CD4-positive, alpha-beta T cell treated with Interferon gamma for 1 hour (primary cell): Measurements from ENCODE around the gene SLC16A10.
A peak's percentile ranks its signal among the peaks of the same experiment; 100 is the strongest.
"Not testable (repeated sequence)": the region's sequence is repeated elsewhere in the genome, so short reads cannot be mapped to it uniquely, and the experiment has no call there.

Experiments used
- DNase-seq: peaks from one replicate; pipeline ENCODE4 v3.0.0-alpha.2; 2020

Gene SLC16A10

GRCh38 chr6:111222341-111222740 lies 135.0 kb downstream of the SLC16A10 start:
- no peak for DNase-seq

DNA sequence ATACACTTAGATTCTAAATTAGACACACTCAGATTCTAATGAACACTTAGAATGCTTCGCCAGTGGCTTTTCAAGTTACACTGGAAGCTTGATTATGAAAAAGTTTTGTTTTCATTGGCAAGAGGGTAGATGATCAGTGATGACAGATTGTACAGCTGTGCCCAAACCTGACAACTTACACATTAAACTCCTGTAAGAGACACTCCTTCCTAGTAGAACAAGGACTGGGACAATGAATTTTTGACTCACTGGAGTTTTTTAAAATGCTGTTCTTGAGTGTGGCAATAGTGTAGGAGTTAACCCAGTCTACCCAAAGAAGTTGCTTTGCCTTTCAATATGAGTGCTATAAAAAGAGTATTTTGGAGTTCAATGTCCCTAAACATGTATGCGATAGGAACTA lies 140.8 kb downstream of the SLC16A10 start:
- no peak for DNase-seq

DNA sequence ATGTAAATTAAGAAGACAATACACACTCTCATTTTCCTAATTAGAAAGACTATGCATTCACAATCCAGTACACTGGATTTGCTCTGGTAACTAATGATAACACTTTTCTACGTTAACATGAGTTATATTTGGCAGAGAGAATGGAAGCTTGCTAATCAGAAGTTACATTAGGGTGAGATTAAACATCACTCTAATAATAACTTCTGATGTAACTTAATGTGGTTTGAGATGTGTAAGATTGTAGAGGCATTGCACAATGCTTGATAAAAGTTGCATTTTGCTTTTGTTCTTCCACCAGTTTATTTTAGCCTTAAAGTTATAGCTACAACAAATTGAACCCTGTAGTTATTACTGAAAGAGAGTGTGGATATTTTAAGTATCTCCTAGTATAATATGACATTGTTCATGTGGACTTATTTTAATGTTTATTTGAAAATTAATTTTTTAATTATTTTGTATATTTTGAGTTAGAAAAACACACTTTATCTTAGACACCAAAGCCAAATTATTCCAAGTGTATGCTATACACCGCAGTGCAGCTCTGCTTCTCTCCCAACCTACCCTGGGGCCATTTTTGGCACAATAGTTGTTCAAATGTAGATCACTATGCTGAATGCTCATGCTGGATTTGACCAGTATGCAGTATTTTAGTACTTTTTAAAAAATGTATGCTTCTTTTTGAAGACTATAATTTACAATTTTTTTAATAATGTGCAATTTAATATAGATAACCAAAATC lies 143.2 kb downstream of the SLC16A10 start:
- no peak for DNase-seq

DNA sequence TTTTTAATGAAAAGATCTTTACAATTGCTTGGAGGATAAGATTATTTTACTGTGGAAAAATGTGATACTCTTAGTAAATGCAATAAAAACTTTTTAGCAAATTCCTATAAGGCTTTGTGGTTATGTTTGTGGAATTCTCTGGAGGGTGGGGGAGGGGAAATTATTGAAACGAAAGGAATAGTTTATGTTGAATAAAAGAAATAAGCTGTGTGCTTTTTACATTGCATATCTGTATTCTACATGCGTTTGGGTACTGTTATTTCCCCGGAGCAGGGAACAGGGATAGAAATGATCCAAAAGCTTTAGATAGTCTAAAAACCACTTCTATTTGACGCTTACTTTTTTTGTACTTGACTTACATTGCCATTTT lies 143.8 kb downstream of the SLC16A10 start:
- DNase-seq, result no peak

- DNase-seq, result no peak
Measured at GRCh38 chr6:111237852-111238251, 150.5 kb downstream of the SLC16A10 start.

DNA sequence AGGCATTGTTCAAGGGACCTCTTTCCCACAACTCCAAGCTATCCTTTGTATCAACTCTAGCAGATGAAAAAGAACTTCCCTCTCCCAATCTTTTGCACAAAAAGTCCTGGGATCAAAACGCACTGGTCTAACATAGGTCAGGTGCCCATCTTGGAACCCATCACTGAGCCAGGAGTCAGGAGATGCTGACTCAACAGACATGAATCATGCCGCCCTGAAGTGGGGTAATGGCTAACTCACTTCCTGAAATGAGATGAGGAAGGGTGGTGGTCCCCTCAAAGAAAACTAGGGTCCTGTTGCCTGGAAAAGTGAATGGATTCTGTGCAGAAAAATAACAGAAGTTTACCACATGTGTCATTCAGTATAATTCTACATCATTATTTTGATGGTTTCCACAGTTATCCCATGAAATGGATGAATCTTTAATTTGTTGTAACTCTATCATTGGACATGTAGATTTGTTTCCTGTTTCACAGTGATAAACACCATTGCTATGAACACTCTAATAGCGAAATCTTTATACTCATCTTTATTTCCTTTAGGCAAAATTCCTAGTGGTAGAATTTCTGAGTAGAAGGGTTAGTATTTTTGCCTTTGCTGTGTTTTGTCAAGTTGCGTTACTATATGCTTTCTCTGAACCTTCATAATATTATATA lies 151.3 kb downstream of the SLC16A10 start:
- peak; percentile 46 for DNase-seq

DNA sequence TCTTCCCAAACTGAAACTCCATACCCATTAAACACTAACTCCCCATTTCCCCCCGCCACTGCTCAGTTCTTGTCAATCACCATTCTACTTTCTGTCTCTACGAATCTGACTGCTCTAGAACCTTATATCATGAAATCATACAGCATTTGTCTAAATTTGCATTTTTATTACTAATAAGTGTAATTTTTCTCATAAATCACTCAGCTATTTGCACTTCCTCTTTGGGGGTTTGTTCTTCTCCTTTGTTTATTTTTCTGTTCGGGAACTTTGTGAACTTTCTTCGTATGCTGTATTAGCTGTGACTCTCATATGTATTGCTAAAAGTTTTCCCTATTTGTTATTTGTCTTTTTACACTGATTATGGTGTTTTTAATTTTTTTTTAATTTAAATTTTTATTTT lies 152.2 kb downstream of the SLC16A10 start:
- DNase-seq, result no peak

DNA sequence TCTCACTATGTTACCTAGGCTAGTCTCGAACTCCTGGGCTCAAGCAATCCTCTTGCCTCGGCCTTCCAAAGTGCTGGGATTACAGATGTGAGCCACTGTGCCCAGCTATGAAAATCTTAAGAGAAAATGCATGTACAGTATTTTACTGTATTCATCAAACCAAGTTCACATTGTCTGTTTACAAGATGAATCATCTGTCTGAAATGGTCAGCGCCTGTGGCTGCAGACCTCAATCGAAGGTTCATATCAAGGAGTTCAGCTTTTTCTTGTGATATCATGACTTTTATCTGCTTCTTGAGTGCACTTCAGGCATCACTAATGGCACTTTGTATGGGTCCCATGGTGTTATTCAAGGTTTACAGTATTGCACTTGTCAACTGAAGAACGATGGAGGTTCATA lies 155.1 kb downstream of the SLC16A10 start:
- DNase-seq, result no peak

DNA sequence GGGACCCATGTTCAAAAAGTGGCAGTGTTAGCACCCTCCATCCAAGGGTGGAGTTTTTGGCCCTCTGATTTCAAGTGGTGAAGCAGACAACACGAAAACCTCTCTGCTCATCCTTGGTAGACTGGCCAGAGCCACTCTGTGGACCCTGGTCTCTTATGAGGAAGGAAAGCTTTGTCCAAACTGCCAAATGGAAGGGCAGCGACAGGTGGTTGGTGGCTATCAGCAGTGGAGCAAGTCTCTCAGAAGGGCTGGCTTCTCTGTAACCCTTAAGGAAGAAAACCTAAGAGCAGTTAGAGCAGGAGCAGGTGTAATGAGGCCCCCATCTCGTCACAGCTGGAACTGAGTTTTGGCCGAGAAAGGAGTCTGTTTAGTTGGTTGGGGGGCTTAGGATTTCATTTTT lies 155.8 kb downstream of the SLC16A10 start:
- no peak for DNase-seq

GRCh38 chr6:111248789-111249188 lies 161.5 kb downstream of the SLC16A10 start:
- no peak for DNase-seq

GRCh38 chr6:111250791-111251354 lies 163.6 kb downstream of the SLC16A10 start:
- no peak for DNase-seq

DNA sequence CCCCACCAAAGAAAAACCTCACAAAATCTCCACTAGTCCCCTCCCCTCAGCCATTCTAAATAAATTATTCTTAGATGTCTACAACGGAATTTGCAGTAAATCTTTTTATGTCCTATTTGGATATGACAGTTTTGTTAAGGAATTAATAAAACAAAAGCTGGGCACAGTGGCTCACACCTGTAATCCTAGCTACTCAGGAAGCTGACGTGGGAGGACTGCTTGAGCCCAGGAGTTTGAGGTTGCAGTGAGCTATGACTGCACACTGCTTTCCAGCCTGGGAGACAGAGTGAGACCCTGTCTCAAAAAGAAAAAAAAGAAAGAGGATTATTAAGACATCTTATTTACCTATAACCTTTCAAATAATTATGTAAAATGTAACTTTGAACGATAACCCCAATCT lies 165.4 kb downstream of the SLC16A10 start:
- DNase-seq, result no peak

DNA sequence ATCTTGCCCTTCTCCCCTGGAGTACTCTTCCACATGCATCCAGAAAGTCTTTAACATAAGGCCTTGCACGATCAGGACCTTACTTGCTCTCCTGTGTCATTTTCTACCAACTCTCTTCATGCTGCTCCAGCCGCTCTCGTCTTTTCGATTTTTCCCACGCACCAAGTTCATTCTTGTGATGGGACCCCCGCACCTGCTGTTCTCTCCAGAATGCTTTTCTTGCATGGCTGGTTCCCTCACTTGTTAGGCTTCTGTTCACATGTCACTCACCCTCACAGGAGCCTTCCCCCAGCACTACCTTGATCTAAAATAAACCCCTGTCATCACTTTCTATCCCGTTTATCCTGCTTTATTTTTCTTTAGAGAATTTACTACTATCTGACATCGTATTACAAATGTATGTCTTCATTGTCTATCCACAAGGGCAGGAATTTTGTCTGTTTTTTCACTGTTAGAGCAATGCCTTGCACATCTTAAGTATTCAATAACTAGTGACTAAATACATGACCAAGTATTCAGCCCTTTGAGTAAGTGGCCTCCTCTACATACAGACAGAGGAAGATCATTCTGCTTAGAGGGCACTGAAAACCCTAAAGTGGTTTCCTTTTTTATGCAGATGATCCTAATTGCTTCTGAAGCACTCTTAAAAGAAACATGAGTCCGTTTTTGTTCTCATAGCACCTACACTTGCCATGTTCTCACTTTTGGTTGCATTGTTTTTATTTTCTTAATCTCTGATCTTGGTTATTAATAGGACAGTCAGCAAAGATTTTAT lies 166.9 kb downstream of the SLC16A10 start:
- no peak for DNase-seq

DNA sequence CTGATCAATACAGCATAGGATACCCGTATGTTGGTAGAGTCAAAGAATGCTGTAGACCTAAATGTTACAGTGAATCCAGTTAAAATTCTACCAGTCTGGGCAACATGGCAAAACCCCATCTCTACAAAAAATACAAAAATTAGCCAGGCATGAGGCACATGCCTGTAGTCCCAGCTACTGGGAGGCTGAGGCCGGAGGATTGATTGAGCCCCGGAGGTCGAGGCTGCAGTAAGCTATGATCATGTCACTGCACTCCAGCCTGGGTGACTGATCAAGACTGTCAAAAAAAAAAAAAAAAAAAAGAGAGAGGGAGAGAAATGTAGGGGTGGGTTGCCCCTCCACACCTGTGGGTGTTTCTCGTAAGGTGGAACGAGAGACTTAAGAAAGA lies 167.5 kb downstream of the SLC16A10 start:
- DNase-seq, result no peak

GRCh38 chr6:111255838-111256237 lies 168.5 kb downstream of the SLC16A10 start:
- DNase-seq, result not testable (repeated sequence)

DNA sequence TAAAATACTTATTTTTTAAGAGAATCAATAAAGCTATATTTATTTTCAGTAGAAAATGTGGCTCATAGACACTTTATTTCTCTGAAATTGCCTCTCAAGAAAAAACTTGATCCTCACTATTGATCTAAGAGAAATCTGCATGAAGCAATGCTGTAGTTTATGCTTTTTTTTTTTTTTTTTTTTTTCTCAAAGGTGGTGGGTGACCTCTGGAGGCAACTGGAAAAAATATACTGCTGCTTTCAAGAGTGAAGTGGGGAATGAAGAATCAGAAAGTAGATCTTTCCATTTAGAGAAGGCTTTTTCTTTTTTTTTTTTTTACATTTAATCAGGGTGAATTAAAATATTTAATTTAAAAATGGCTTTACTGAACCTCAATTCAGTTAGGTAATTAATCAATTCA lies 169.3 kb downstream of the SLC16A10 start:
- DNase-seq, result no peak

DNA sequence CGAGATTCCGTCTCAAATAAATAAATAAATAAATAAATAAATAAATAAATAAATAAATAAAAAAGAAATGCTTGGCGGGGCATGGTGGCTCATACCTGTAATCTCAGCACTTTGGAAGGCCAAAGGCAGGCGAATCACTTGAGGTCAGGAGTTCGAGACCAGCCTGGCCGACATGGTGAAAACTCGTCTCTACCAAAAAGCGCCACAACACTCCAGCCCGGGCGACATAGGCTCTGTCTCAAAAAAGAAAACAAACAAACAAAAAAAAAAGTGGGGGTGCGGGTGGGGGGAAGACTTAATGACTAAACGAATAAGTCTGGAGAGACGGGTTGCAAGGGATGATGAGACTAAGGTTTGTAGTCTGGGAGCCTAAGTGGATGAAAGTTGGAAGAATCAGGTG lies 170.7 kb downstream of the SLC16A10 start:
- no peak for DNase-seq

- no peak for DNase-seq
Measured at GRCh38 chr6:111258615-111259088, 171.3 kb downstream of the SLC16A10 start.

DNA sequence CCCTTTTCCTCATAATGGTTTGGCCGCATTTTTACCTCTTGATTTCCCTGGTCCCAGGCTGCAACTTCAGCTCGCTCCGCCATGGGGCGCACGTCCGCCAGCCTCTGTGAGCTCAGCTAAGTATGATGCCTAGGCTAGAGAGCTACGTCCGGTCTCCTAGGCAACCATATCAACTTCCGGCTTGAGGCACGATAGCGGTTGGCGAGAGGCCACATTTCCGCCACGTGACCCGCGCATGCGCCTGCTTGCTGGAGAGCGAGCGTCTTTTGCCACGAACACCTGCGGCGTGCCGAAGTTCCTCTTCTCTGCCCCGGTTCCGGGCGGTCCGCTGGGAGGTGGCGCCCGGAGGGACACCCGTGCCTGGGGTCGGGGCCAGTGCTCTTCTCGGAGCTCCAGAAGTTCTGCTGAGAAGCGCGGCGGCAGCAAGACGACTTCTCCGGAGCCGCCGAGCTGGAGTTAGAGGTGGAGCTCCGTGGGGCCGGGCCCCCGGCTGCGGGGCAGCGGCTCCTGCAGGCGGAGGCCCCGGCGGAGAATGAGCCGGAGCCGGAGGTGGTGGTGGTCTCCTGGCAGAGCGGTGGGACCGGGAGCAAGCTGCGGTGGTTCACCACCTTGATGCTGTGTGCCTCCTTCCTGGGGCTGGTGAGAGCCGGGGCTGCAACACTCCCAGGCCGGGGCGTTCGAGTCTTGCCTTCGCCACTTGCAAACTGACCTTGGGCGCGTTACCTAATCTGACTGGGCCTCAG lies 172.0 kb downstream of the SLC16A10 start:
- DNase-seq, result peak; percentile 99

- no peak for DNase-seq
Measured at GRCh38 chr6:111260570-111261298, 173.4 kb downstream of the SLC16A10 start.

- DNase-seq, result no peak
Measured at GRCh38 chr6:111263837-111264236, 176.5 kb downstream of the SLC16A10 start.

- no peak for DNase-seq
Measured at GRCh38 chr6:111265842-111266241, 178.5 kb downstream of the SLC16A10 start.
